Measurements from ENCODE around the gene PXYLP1.

PXYLP1 gene

GRCh38 chr3:141240687-141241615 lies 9.3 kb downstream of the PXYLP1 start:
- H4K8ac ChIP-seq (ENCODE audit: low read length) = no peak overlapping the region
- no peak overlapping the region for H2BK12ac ChIP-seq (ENCODE audit: low read length in 2 of 2)
- peak overlapping the region in 1 of 2 experiments; percentile 55 for H3K14ac ChIP-seq (ENCODE audit: low read length in 2 of 2)
- H3K27ac ChIP-seq (ENCODE audit: low read length, poor library complexity, severe bottlenecking) = no peak overlapping the region
- peaks cover 4% of the 10 kb centered on the region for H3K79me1 ChIP-seq (replicated peaks; ENCODE audit: low read length, poor library complexity, severe bottlenecking)
- H2AFZ ChIP-seq (ENCODE audit: low read depth, low read length) = no peak overlapping the region
- no peak overlapping the region for H2BK15ac ChIP-seq (ENCODE audit: low read depth, poor library complexity, severe bottlenecking)
- H3K18ac ChIP-seq (ENCODE audit: low read depth in 1 of 2, low read length in 2 of 2) = peak overlapping the region in 1 of 2 experiments; percentile 75
- H3K4me2 ChIP-seq (ENCODE audit: low read length, poor library complexity, severe bottlenecking) = no peak overlapping the region
- H2BK5ac ChIP-seq (ENCODE audit: low read depth, low read length, poor library complexity, severe bottlenecking) = no peak overlapping the region
- H4K91ac ChIP-seq (ENCODE audit: low read length) = peak overlapping the region; percentile 31
- DNase-seq = peak; percentile 26
- H2AK5ac ChIP-seq (ENCODE audit: low read length, severe bottlenecking) = no peak overlapping the region
- H3K4me3 ChIP-seq (ENCODE audit: insufficient read depth in 1 of 2, low read depth in 1 of 2, low read length in 2 of 2) = peak overlapping the region in 1 of 2 experiments; percentile 50
- H3K9ac ChIP-seq (ENCODE audit: low read length) = no peak overlapping the region
- H3K36me3 ChIP-seq (ENCODE audit: control insufficient read depth in 1 of 2, insufficient read depth in 2 of 2, low read depth in 1 of 2, low read length in 2 of 2) = peaks cover 0 to 5% of the 10 kb centered on the region in 2 experiments
- H3K9me3 ChIP-seq (ENCODE audit: control insufficient read depth, low read length) = no peaks in the 10 kb centered on the region
- peaks cover 19% of the 10 kb centered on the region for H3K4me1 ChIP-seq (ENCODE audit: control insufficient read depth, insufficient read depth, low read depth, low read length)
- WGBS = 48% methylated on average over 2 of the region's 5 CpGs
- no peak overlapping the region for H2BK120ac ChIP-seq (ENCODE audit: low read depth, low read length)
- H3K23ac ChIP-seq (ENCODE audit: low read length in 2 of 2) = no peak overlapping the region
- H3K27me3 ChIP-seq (ENCODE audit: control insufficient read depth in 1 of 2, insufficient read depth in 1 of 2, low read length in 2 of 2) = no peaks in the 10 kb centered on the region
- H3K4ac ChIP-seq (ENCODE audit: low read depth in 1 of 2, low read length in 2 of 2) = no peak overlapping the region

GRCh38 chr3:141241616-141242376 lies 10.2 kb downstream of the PXYLP1 start:
- Histone ChIP-seq H3K36me3 (ENCODE audit: control insufficient read depth in 1 of 2, insufficient read depth in 2 of 2, low read depth in 1 of 2, low read length in 2 of 2) (peaks cover 0 to 5% of the 10 kb centered on the region in 2 experiments), H2BK12ac (ENCODE audit: low read length in 2 of 2) (no peak overlapping the region), H3K9ac (ENCODE audit: low read length) (peak overlapping the region; percentile 46), H2BK15ac (ENCODE audit: low read depth, poor library complexity, severe bottlenecking) (no peak overlapping the region), H3K18ac (ENCODE audit: low read depth in 1 of 2, low read length in 2 of 2) (peak overlapping the region in 1 of 2 experiments; percentile 75), H3K4me3 (ENCODE audit: insufficient read depth in 1 of 2, low read depth in 1 of 2, low read length in 2 of 2) (peak overlapping the region in 1 of 2 experiments; percentile 53), H3K9me3 (ENCODE audit: control insufficient read depth, low read length) (no peaks in the 10 kb centered on the region), H4K8ac (ENCODE audit: low read length) (no peak overlapping the region), H2AK5ac (ENCODE audit: low read length, severe bottlenecking) (no peak overlapping the region), H3K14ac (ENCODE audit: low read length in 2 of 2) (peak overlapping the region in 1 of 2 experiments; percentile 55), H3K27ac (ENCODE audit: low read length, poor library complexity, severe bottlenecking) (no peak overlapping the region), H2BK5ac (ENCODE audit: low read depth, low read length, poor library complexity, severe bottlenecking) (no peak overlapping the region), H3K4me2 (ENCODE audit: low read length, poor library complexity, severe bottlenecking) (no peak overlapping the region), H3K4me1 (ENCODE audit: control insufficient read depth, insufficient read depth, low read depth, low read length) (peaks cover 18% of the 10 kb centered on the region), H3K79me1 (replicated peaks; ENCODE audit: low read length, poor library complexity, severe bottlenecking) (peaks cover 5% of the 10 kb centered on the region), H2AFZ (ENCODE audit: low read depth, low read length) (no peak overlapping the region), H2BK120ac (ENCODE audit: low read depth, low read length) (no peak overlapping the region), H3K4ac (ENCODE audit: low read depth in 1 of 2, low read length in 2 of 2) (no peak overlapping the region), H3K27me3 (ENCODE audit: control insufficient read depth in 1 of 2, insufficient read depth in 1 of 2, low read length in 2 of 2) (no peaks in the 10 kb centered on the region), H3K23ac (ENCODE audit: low read length in 2 of 2) (no peak overlapping the region), H4K91ac (ENCODE audit: low read length) (peak overlapping the region; percentile 31)
- no peak for DNase-seq
- 87% methylated on average over 12 of the region's 12 CpGs for WGBS

- Histone ChIP-seq H2BK12ac (ENCODE audit: low read length in 2 of 2) (no peak overlapping the region), H3K9ac (ENCODE audit: low read length) (peak overlapping the region; percentile 46), H3K79me1 (replicated peaks; ENCODE audit: low read length, poor library complexity, severe bottlenecking) (peaks cover 7% of the 10 kb centered on the region), H2AK5ac (ENCODE audit: low read length, severe bottlenecking) (no peak overlapping the region), H2BK5ac (ENCODE audit: low read depth, low read length, poor library complexity, severe bottlenecking) (no peak overlapping the region), H3K4me1 (ENCODE audit: control insufficient read depth, insufficient read depth, low read depth, low read length) (peaks cover 18% of the 10 kb centered on the region), H4K8ac (ENCODE audit: low read length) (no peak overlapping the region), H3K27me3 (ENCODE audit: control insufficient read depth in 1 of 2, insufficient read depth in 1 of 2, low read length in 2 of 2) (no peaks in the 10 kb centered on the region), H3K23ac (ENCODE audit: low read length in 2 of 2) (no peak overlapping the region), H3K27ac (ENCODE audit: low read length, poor library complexity, severe bottlenecking) (no peak overlapping the region), H3K9me3 (ENCODE audit: control insufficient read depth, low read length) (no peaks in the 10 kb centered on the region), H3K36me3 (ENCODE audit: control insufficient read depth in 1 of 2, insufficient read depth in 2 of 2, low read depth in 1 of 2, low read length in 2 of 2) (peaks cover 0 to 7% of the 10 kb centered on the region in 2 experiments), H4K91ac (ENCODE audit: low read length) (no peak overlapping the region), H2BK15ac (ENCODE audit: low read depth, poor library complexity, severe bottlenecking) (no peak overlapping the region), H3K4me2 (ENCODE audit: low read length, poor library complexity, severe bottlenecking) (no peak overlapping the region), H3K4ac (ENCODE audit: low read depth in 1 of 2, low read length in 2 of 2) (no peak overlapping the region), H3K14ac (ENCODE audit: low read length in 2 of 2) (no peak overlapping the region), H2BK120ac (ENCODE audit: low read depth, low read length) (no peak overlapping the region), H2AFZ (ENCODE audit: low read depth, low read length) (no peak overlapping the region), H3K18ac (ENCODE audit: low read depth in 1 of 2, low read length in 2 of 2) (no peak overlapping the region), H3K4me3 (ENCODE audit: insufficient read depth in 1 of 2, low read depth in 1 of 2, low read length in 2 of 2) (peak overlapping the region in 1 of 2 experiments; percentile 53)
- no peak for DNase-seq
- 80% methylated on average over 5 of the region's 5 CpGs for WGBS
These were observed 10.9 kb downstream of the PXYLP1 start for GRCh38 chr3:141242377-141243092.
